Fibroblast of skin of scalp (primary cell): Measurements from ENCODE around the gene MAST4.

ENCODE experiments used
- DNase-seq: peaks from one replicate; pipeline ENCODE4 v3.0.0-alpha.2; 2013

Gene MAST4

DNA sequence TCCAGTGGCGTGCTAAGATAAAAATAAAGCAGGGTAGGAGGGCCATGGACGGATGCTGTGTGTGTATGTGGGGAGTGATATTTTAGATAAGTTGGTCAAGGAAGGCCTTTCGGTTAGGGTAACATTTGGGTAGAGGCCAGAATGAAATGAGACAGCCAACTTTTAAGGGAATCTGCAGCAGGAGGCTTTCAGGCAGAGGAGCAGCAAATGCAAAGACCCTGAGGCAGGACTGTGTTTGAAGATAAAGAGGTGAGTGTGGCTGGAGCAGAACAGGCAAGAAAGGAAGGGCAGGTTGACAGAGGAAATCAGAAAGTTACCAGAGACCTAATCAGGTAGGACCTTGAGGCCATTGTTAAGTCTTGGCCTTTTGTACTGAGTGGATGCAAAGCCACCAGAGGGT is 106.2 kb downstream of the MAST4 start:
- DNase-seq = no peak

DNA sequence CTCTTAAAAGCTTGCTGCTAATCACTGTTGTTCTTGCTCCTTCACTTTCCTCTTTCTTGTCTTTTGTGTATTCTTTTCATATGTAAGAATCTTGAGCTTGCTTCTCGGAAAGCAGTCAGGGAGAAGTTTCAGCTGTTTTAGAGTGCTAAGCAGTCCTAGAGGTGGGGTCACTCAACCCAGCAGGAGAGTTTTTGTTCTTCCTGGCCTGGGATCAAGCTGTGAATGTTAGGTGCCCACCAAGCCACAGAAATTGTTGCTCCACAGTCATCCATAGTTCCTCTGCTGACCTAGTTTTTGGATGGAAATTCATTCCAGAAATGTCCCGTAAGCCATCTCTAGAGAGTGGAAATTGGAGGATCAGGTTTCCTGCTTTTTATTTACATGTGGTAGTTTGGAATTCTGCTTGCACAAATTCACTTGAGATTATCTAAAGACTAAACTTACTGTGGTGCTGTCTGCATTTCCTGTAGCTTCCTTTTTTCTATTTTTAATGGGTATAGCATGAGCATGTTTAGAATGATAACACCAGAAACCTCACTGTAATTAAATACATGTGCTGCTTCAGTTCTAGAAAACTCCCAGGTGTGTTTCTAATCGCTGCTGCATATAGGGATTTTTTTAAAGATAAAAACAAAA is 108.7 kb downstream of the MAST4 start:
- peak; percentile 85 for DNase-seq

DNA sequence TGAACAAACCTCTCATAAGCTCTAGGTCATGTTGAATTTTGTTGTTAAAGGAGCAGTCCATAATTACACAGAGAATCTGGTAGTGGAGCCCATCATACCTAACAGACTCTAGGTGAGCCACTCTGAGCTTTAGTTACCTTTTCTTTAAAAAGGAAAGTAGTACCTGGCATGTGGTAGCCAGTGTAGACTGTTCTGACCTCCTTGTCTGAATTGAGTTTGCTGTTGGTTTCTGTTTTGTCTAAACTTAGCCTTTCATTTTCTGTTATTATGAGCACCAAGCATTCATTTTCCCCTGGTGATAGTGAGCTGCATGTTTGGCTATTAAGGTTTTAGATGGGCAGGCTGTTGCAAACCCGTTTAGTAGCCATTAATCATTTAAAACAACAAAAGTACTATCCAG is 112.2 kb downstream of the MAST4 start:
- no peak for DNase-seq

DNA sequence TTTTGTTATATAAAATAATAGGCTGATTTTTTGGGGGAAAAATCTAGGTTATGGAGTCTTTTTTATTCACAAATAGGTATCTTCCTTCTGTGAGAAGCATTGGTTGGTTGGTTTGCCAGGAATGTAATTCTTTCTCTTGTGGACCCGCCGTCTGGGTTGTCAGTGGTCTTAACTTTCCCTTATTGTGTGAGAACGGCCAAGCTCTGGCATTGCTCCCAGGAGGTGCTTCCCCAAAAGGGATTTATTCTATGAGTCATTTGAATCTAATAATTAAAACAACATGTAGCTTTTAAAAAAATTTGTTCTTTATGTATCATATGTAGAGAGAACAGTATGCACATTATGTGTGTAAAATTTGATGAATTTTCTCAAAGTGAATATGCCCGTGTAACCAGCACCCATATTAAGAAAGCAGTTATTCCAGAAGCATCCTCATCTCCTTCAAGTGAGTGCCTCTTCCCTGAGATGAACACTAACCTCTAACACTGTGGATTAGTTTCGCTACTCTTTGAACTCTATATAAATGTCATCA is 114.4 kb downstream of the MAST4 start:
- DNase-seq = peak; percentile 95

DNA sequence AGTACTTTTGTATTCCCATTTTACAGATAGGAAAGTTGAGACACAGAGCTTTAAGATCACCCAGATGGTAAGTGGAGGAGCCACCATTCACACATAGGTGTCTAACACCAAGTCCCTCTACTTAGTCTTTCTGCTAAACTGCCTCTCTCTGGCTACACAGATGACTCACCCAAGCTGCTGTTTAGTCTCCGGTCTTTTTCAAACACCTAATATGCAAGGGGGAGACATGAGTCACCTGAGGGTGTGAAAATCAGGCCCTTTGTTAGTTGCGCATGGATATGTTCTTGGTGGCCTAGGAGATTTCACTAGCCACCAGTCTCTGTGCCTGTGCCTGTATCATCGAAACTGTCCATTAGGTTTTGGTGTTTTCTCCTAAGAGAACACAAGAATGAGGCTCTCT is 117.8 kb downstream of the MAST4 start:
- DNase-seq = peak; percentile 36

DNA sequence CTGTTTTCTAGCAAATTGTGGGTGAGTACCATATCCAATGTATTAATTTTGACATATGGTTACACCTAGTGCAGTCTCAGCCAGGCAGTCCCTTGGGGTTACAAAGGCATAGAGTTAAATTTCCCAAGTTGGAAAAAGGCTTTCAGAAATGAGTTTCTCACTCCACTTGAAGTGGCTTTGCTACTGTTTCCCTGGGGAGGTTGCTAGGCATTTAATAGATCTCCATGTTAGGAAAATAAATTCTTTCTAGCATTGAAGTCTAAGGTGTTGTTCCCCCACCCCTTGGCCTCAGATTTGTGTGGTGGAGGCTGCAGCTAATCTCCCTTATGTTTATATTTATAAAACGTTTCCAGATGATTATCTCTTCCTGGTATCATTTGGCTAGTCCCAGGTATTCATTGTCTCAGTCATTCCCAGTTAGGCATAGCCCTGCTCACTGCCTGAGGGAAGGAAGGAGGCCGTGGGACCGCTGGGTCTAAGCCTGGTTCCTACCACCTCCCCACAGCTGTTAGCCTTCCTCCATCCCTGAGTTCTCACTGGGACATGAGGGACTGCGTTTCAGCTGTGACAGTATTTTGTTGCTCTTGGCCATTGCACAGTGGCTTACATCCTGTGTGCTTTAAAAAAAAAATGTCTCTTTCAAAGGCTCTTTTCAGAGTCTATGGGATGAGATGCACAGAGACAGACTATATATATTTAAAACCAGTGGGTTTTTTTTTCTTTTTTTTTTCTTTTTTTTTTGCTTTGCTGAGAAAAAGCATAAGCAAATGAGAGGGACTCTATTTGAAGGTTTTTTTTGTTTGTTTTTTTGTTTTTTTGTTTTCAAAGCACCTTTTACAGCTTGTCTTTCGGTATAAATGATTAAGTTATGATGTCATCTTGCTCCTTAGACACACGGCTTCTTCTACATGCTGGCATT is 121.5 kb downstream of the MAST4 start:
- DNase-seq = peak; percentile 12

DNA sequence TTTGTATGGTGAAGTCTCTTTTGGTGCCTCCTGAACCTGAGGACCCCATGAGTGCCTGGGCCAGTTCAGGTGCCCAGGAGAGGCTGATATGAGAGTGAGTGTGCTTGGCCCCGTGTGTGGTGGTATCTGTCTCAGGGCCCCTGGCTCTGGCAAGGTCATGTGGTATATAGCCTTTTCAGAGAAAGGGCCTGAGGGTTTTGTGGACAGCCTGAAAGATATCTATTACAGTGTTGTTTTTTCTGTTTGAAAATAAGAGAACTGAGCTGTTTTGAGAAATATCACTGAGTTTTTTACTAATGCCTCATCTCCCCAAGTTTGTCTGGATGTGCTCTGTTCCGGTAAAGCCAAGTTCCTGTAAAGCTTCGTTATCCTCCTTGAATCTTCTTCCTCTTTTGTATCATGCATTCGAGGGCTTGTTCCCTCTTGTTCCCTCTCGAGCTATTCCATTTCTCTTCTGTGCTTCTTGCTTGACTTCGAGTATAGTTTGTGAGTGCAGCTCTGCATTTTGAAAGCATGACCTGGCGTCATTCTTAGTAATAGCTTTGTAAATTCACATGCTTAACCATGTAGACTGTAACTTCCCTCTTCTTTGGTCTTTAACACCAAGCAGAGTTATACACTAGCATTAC is 122.3 kb downstream of the MAST4 start:
- no peak for DNase-seq

DNA sequence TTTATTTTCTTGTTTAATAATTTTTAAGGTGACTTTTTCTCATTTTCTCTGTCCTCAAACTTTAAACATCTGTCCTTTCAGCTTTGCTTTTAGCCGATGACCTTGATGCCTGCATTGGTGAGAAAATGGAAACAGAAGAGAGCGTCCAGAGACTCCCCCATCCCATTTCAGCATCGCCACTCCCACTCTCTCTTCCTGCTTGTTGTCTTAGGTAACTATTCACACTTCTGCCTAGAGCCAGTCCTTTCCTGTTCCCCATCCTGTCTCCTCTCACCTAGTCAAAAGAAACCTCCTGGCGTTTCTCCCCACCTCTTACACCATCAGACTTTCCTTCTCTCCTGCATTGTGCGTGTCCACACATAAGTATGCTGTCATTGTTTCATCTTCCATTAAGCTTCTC is 124.6 kb downstream of the MAST4 start:
- no peak for DNase-seq

DNA sequence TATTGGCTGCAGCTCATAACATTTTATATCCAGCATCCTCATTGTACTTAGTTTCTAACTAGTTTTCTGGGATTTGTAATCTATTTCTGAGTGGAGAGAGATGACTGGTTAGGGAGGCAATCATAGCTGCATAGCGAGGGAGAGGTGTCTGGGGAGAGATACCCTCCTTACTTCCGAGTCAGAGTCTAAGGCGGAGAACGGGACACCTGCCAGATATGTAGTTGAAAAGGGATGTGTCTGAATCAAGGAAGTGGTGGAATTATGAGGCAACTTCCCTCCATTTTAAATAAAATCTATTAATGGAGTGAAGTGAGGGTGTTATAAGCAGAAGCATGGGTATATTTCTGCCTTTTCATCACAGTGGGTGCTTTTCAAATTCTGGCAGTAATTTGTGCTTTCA is 126.5 kb downstream of the MAST4 start:
- DNase-seq = no peak

DNA sequence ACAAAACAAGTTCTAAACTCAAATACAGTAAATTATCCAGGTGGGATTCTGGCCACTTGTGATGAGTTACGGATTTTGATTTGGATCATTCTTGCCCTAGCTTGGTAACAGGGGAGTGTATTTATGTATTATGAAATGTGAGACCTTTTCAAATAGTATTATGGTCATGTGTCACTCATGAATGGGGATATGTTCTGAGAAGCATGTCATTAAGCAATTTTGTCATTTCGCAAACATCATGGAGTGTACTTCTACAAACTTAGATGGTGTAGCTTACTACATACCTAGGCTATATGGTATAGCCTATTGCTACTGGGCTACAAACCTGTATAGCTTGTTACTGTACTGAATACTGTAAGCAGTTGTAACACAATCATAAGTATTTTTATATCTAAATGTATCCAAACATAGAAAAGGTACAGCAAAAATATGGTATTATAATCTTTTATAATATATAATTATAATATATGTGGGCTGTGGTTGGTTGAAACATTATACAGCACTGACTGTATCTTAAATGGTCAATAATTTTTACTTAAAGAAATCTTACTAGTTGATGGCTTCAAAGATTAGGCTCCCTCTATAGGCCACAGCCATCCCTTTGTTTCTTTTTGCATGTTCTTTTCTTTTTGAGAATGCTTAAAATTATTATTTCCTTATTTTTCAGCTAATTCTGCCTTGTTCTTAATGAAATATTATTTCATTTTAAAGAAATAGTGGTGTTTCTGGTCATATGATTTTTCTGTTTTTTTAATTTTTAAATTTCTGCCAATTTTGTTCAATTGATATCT is 128.4 kb downstream of the MAST4 start:
- DNase-seq = peak; percentile 24

DNA sequence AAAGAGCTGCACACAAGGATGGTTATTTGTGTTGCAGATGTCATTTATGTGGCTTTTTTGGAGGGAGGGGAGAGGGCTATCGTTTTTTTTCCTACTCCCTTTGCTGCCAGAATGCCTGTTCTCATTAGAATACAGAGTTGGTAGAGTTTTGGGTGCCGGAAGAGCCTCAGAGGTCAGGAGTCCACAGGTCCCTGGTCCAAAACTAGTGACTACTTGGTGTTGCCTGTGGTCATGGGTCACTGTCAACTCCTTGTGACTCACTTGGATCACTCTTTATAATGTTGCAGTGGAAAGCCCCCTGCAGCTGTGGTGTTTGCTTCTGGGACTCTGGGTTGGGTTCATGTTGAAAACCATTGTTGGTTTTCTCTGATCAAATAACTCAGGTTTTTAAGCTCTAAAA is 131.4 kb downstream of the MAST4 start:
- no peak for DNase-seq

DNA sequence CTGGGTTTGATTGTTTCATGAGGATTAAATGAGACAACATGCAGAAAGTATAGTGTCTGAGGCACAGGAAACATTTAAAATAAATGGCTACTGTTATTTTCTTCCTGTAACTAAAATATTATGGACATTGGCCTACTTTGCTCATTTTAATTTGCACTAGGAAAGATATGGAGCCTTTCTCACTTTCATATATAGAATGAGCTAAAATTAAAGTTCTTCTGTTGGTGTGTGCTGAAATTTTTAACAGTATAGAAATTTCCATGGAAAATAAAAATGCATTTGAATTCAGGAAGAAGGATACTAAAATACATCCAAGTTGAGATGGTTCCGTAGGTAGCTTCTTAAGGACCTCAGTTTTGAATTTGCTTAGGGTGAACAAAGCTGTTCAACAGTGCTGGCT is 131.9 kb downstream of the MAST4 start:
- DNase-seq = no peak

DNA sequence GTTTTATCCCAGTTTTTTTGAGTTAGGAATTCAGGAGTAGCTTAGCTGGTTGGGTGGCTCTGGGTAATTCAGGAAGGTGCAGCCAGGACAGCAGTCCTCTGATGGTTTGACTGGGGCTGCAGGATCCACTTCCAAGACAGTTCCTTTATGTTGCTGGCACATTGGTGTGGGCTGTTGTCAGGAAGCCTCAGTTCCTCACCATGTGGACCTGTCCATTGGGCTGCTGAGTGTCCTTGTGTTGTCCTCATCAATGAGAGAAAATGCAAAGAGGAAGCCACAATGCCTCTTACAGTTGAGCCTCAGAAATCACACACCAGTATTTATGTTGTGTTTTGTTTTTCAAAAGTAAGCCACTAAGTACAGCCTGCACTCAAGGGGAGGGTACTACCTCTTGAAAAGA is 140.9 kb downstream of the MAST4 start:
- no peak for DNase-seq

DNA sequence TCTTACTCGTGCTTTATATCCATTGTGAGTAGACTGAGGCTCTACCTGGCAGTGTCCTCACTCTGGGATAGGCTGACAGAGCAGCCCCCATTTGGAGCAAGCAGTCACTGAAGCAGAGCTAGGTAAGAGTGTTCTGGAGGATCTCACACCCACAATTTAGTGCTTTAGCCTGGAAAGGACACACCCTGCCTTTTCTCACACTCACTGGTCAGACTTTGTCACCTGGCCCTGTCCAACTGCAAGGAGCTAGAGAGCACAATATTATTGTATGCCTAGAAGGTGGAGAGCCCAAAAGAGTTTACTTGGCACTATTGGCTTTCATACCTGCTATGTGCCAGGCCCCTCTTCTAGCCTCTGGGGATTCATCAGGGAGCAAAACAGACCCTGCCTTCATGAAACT is 141.9 kb downstream of the MAST4 start:
- DNase-seq = no peak

DNA sequence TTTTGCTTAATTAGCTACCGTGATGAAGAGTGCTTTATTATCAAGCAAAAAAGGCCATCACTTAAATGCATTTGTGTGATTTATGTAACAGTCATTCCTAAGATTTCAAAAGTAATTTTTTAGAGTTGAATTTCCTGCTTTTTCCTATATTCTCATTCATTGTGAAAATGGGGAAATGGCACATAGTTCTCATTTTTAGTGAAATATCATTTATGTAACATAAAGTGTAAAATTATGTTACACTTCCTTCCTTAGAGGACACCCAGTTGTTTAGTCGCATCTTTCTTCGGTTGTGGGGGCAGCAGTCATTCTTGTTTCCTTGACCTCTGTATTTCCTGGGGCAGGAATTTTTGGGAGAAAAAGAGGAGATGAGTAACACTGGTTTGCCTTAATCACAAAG is 142.8 kb downstream of the MAST4 start:
- no peak for DNase-seq

DNA sequence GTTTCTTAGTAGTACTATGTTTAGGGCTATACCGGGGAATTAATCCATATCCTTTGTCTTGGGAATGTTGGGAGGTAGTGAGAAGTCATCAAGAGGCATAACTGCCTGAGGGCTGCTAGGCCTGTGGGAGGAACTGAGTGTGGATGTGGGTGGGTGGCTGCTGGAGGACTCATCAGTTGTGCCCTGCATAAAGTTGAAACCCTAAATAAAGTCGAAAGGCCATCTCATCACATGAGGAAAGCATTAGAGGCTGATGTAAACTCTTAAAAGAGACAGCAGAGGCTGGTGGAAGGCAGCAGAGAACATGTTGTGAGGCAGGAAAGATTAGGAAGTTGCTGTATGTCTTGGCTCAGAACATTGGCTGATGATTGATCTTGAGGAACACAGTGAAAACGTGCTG is 143.8 kb downstream of the MAST4 start:
- no peak for DNase-seq

DNA sequence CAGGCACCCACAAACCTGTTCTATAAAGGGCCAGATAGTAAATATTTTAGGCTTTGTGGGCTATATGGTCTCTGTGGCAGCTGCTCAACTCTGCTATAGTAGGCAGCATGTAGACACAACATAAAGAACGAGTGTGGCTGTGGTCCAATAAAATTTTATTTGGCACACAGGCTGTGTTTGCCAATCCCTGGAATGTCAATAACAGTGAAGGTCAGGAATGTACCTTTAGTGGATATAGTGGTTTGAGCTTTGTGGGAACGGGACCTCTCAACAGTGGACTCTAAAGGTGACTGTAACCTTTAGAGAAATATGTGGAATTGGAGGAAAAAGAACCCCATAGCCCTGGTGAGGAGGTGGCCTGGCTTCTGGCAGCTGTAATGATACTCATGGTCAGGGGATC is 145.2 kb downstream of the MAST4 start:
- DNase-seq = no peak

DNA sequence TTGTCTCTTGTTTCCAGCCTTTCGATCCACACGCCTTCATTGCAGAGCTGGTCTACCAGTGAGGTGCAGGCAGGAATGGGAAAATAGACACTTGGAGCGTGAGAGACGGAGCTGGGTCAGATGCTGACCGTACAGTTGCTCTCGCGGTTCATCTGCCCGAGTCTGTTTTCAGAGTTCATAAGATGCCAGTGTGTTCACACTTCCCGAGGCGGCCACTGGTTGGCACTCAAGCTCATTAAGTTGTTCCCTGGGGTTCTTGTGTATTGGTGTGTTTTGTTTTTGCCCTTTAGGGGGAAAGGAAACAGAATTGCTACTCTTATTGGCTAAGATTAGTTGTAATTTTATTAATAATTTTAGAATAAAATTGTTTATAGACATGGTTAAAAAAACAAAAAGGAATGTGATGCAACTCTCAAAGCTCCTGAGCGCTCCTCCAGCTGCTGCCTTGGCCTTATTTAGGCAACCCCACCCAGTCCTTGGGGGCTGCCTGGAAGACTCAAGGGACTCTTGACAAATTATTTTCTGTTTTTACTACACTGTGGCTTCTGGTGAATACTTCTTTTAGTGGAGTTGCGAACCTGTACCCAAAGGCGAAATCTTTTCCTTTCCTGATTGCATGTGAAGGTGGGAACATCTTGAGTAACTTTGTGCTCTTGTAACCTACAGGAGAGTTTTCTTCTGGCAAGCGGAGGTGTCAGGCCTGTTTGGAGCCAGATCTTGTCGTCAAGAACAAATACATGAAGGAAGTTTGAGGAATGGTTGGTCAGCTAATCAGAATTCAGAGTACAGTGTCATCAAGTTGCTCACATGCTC is 146.1 kb downstream of the MAST4 start:
- DNase-seq = no peak

DNA sequence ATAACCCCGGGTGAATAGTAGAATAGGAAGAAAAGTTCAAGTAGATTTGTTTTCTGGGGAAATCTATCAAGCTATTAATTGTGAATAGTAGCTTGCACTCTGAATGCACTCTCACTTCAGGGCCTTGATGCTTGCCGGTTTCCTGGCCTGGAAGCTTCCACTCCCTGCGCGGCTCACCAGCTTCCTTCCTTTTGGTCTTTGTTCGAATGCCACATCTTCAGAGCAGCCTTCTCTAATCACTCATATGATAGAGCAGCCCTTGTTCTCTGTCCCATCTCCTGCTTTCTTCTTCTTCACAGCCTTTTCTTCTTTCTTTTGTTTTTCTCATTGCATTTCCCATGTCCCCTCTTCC is 146.7 kb downstream of the MAST4 start:
- DNase-seq = no peak

DNA sequence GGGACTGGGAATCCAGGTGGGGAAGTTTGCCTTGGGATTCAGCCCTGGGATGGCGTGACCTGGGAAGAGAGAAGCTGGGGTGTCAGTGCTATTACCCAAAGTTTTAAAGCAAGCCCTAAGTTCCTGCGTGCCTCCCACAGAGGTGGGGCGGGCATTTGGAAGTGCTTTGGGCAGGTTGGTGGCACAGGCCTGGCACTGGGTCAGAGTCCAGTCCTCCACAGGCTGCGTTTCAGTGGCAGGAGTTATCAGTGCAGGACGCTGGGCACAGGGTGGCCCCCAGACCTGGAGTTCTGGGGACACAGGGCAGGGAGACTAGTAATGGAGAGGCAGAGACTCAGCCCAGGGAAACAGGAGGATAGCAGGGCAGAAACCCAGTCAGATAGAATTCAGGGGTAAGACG is 147.2 kb downstream of the MAST4 start:
- no peak for DNase-seq

DNA sequence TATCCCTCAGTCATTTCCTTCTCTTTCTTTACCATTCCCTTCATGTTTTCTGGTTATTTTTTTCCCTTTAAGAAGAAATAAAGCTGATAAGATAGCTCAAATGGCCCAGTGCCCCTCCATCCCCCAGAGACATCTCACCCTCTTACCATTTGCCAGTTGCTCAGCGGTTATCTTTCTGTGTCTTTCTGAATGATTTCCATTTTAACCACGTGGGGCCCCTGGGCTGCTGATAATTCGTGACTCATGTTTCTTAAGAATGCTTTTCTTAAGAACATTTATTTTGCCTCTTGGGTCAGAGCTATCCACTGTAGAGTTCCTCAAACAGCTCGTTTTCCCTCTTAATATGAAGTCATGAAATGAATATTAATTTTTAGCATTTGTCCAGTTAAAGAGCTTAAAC is 147.8 kb downstream of the MAST4 start:
- peak; percentile 58 for DNase-seq

DNA sequence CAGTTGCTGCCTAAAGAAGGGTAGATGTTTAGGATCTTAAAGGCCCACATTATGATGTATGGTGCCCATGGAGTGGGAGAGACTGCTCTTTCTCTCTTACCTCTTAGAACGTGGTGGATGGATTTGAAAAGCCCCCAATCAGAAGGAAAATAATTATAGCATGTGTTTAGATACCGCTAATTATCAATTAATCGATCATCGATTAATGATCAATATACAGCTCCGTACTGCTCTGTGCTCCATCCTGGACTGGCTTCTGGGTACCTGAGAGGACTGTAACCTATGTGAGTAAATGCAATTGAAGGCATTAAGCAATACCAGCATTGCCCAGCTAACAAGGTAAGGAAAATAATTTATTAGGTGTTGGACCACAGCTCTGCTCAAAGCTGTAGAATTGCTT is 149.1 kb downstream of the MAST4 start:
- DNase-seq = no peak
